ENCODE measurements around the gene DCUN1D2.

The DCUN1D2 gene

DNA sequence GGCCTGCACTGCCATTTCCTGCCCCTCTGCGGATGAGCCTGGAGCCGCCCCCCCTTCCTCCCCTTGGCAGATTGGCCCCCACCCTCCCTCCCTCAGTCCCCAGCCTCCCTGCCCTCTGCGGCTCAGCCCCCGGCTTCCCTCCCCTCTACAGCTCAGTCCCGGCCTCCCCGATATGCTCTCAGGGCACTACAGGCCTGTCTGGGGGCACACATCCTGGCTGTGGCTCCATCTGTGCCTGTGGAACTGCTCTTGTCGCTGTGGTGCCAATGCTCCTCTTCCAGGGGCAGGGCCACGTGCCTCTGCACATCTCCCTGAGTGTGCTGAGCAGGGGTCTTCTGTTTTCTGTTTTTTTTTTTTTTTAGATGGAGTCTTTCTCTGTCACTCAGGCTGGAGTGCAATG is 76.2 kb downstream of the DCUN1D2 start:
- no peaks in the 10 kb centered on the region for H3K79me2 ChIP-seq (ENCODE audit: low read length)
- H3K4me2 ChIP-seq (ENCODE audit: low read depth, low read length): no peak overlapping the region
- no peak overlapping the region for H3K27ac ChIP-seq (ENCODE audit: low read length)
- no peaks in the 10 kb centered on the region for H3F3A ChIP-seq (ENCODE audit: insufficient read depth, low read length)
- no peaks in the 10 kb centered on the region for H3K9me2 ChIP-seq (replicated peaks; ENCODE audit: insufficient read depth, low read length)
- H4K20me1 ChIP-seq (ENCODE audit: insufficient read depth, low read length): no peaks in the 10 kb centered on the region
- no peaks in the 10 kb centered on the region for H3K4me1 ChIP-seq (ENCODE audit: low read length)
- TF ChIP-seq EZH2 (optimal IDR thresholded peaks at IDR 0.05; ENCODE audit: low read depth, low read length): no peak
- TF ChIP-seq, protein P1, sequence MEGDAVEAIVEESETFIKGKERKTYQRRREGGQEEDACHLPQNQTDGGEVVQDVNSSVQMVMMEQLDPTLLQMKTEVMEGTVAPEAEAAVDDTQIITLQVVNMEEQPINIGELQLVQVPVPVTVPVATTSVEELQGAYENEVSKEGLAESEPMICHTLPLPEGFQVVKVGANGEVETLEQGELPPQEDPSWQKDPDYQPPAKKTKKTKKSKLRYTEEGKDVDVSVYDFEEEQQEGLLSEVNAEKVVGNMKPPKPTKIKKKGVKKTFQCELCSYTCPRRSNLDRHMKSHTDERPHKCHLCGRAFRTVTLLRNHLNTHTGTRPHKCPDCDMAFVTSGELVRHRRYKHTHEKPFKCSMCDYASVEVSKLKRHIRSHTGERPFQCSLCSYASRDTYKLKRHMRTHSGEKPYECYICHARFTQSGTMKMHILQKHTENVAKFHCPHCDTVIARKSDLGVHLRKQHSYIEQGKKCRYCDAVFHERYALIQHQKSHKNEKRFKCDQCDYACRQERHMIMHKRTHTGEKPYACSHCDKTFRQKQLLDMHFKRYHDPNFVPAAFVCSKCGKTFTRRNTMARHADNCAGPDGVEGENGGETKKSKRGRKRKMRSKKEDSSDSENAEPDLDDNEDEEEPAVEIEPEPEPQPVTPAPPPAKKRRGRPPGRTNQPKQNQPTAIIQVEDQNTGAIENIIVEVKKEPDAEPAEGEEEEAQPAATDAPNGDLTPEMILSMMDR (IDR thresholded peaks at IDR 0.05; ENCODE audit: low read length): no peak
- TF ChIP-seq EZH2phosphoT487 (IDR thresholded peaks at IDR 0.05; ENCODE audit: low read length): no peak
- no peak overlapping the region for H3K4me3 ChIP-seq (ENCODE audit: low read length)
- H3K9ac ChIP-seq (ENCODE audit: low read length): no peak overlapping the region
- no peak for DNase-seq
- no peak overlapping the region for H2AFZ ChIP-seq (ENCODE audit: low read length)
- no peaks in the 10 kb centered on the region for H3K36me3 ChIP-seq (replicated peaks; ENCODE audit: insufficient read depth, low read length)
- no peaks in the 10 kb centered on the region for H3K9me3 ChIP-seq (replicated peaks; ENCODE audit: insufficient read depth, low read length)
- H3K27me3 ChIP-seq (replicated peaks; ENCODE audit: insufficient read depth, low read length): peaks cover 71% of the 10 kb centered on the region

DNA sequence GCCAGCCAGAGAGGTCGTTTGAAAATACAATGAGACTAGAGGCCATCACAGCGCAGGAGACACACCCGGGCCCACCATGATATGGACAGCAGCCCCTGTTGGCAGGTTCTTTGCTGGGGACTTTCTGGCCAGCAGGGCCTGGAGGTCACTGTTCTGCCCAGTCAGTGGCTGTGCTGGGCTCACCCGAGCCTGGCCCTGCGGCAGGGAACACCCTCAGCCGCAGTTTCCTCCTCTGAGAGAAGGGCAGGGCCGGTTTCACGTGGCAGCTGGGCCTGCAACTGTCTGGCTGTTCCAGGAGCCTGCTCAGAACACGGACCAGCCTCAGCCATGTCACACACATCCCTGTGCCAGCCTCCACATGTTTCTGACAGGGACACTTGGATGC is 76.6 kb downstream of the DCUN1D2 start:
- no peaks in the 10 kb centered on the region for H3F3A ChIP-seq (ENCODE audit: insufficient read depth, low read length)
- TF ChIP-seq EZH2 (optimal IDR thresholded peaks at IDR 0.05; ENCODE audit: low read depth, low read length): no peak
- no peak for TF ChIP-seq EZH2phosphoT487 (IDR thresholded peaks at IDR 0.05; ENCODE audit: low read length)
- TF ChIP-seq, protein P1 (IDR thresholded peaks at IDR 0.05; ENCODE audit: low read length): no peak
- no peaks in the 10 kb centered on the region for H4K20me1 ChIP-seq (ENCODE audit: insufficient read depth, low read length)
- H3K27me3 ChIP-seq (replicated peaks; ENCODE audit: insufficient read depth, low read length): peaks cover 71% of the 10 kb centered on the region
- H2AFZ ChIP-seq (ENCODE audit: low read length): no peak overlapping the region
- no peak overlapping the region for H3K9ac ChIP-seq (ENCODE audit: low read length)
- no peak overlapping the region for H3K4me2 ChIP-seq (ENCODE audit: low read depth, low read length)
- no peaks in the 10 kb centered on the region for H3K9me2 ChIP-seq (replicated peaks; ENCODE audit: insufficient read depth, low read length)
- no peaks in the 10 kb centered on the region for H3K36me3 ChIP-seq (replicated peaks; ENCODE audit: insufficient read depth, low read length)
- DNase-seq: no peak
- H3K4me3 ChIP-seq (ENCODE audit: low read length): no peak overlapping the region
- no peaks in the 10 kb centered on the region for H3K79me2 ChIP-seq (ENCODE audit: low read length)
- H3K27ac ChIP-seq (ENCODE audit: low read length): no peak overlapping the region
- no peaks in the 10 kb centered on the region for H3K9me3 ChIP-seq (replicated peaks; ENCODE audit: insufficient read depth, low read length)
- no peaks in the 10 kb centered on the region for H3K4me1 ChIP-seq (ENCODE audit: low read length)

DNA sequence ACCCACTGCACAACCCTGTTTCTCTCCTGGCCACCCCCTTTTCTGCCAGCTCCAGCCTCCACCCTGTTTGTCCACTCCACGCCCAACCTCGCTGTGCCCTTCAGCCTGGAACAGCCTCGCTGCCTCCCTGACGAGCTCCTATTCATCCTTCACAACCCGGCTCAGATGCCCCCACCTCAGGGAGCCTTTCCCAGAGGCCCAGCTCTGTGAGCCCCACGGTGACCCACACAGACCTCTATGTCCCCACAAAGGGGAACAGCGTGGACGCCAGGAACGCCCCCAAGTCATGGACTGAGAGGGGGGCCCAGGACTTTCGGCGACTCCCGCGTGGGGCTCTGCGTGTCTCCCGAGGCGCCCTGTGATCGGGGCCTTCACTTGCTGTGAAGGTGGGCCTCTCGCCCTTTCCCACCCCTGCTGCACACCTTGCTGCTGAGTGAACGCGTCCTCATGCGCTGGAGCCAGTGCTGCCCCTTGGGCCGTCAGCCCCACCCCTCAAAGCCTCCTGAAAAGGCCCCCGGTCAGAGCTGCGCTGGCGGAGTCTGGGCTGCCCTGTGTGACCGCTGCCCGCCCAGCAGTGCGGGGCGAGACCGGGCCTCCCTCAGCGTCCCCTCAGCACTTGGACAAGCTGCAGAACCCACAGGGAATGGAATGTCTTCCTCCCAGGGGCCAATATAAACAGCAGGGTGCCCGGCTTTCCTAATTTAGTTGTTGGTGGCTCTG is 77.2 kb downstream of the DCUN1D2 start:
- H3K9me3 ChIP-seq (replicated peaks; ENCODE audit: insufficient read depth, low read length): no peaks in the 10 kb centered on the region
- no peak overlapping the region for H3K27ac ChIP-seq (ENCODE audit: low read length)
- no peak overlapping the region for H3K4me3 ChIP-seq (ENCODE audit: low read length)
- H3K79me2 ChIP-seq (ENCODE audit: low read length): no peaks in the 10 kb centered on the region
- H3K4me1 ChIP-seq (ENCODE audit: low read length): no peaks in the 10 kb centered on the region
- TF ChIP-seq, protein P1 (IDR thresholded peaks at IDR 0.05; ENCODE audit: low read length): no peak
- TF ChIP-seq EZH2phosphoT487 (IDR thresholded peaks at IDR 0.05; ENCODE audit: low read length) (no peak), EZH2 (optimal IDR thresholded peaks at IDR 0.05; ENCODE audit: low read depth, low read length) (no peak)
- DNase-seq: no peak
- no peak overlapping the region for H2AFZ ChIP-seq (ENCODE audit: low read length)
- no peaks in the 10 kb centered on the region for H3K9me2 ChIP-seq (replicated peaks; ENCODE audit: insufficient read depth, low read length)
- no peak overlapping the region for H3K9ac ChIP-seq (ENCODE audit: low read length)
- H3K4me2 ChIP-seq (ENCODE audit: low read depth, low read length): no peak overlapping the region
- peaks cover 72% of the 10 kb centered on the region for H3K27me3 ChIP-seq (replicated peaks; ENCODE audit: insufficient read depth, low read length)
- H3K36me3 ChIP-seq (replicated peaks; ENCODE audit: insufficient read depth, low read length): no peaks in the 10 kb centered on the region
- no peaks in the 10 kb centered on the region for H3F3A ChIP-seq (ENCODE audit: insufficient read depth, low read length)
- no peaks in the 10 kb centered on the region for H4K20me1 ChIP-seq (ENCODE audit: insufficient read depth, low read length)
